OCI-LY7 (cell line): ENCODE data around the gene TBC1D8. TPM values are rescaled to one million over a fixed set of nuclear protein-coding genes. Genes with fewer than 3 reads are reported as not detected.

ENCODE experiments used
- BruUV-seq: library from RNA; stranded (reverse); fragments of 400-500 nt; replicated peaks from 2 replicates; lab custom pipeline; 2021; lab: Mats Ljungman, UMichigan
- CTCF ChIA-PET: fragments of 300-600 bp; sonication (Branson Sonifier 250); formaldehyde crosslinking; loops from one replicate; lab custom pipeline; 2022; ENCODE audit warnings: antibody characterized with exemption; ENCODE audit not compliant: unreplicated experiment; lab: Charles Lee
- POLR2A ChIA-PET: fragments of 300-600 bp; sonication (Branson Sonifier 250); formaldehyde crosslinking; loops from one replicate; lab custom pipeline; 2022; ENCODE audit warnings: antibody characterized with exemption; lab: Charles Lee
- DNase-seq: peaks from one replicate; pipeline ENCODE4 v3.0.0-alpha.2; 2015; ENCODE audit warnings: low spot score
- H2AFZ ChIP-seq: fragments of 200-600 bp; sonication (generic), shearing (Covaris generic); 2 replicates; pipeline ENCODE4 v1.6.1; 2014; ENCODE audit warnings: mild to moderate bottlenecking, antibody characterized with exemption, low read length, moderate library complexity
- H3K27ac ChIP-seq: fragments of 200-600 bp; sonication (generic); 2 replicates; pipeline ENCODE4 v1.5.1; 2014; ENCODE audit warnings: mixed run types, low read depth, mild to moderate bottlenecking, moderate library complexity, low read length, inconsistent platforms; ENCODE audit not compliant: poor library complexity, severe bottlenecking
- H3K36me3 ChIP-seq: fragments of 200-600 bp; sonication (generic); 2 replicates; pipeline ENCODE4 v1.6.1; 2014; ENCODE audit warnings: mild to moderate bottlenecking, antibody characterized with exemption, low read length, moderate library complexity, mixed read lengths; ENCODE audit not compliant: insufficient read depth
- H3K4me1 ChIP-seq: fragments of 200-600 bp; sonication (generic); 2 replicates; pipeline ENCODE4 v1.5.1; 2014; ENCODE audit warnings: mild to moderate bottlenecking, low read length; ENCODE audit not compliant: insufficient read depth, poor library complexity, severe bottlenecking
- H3K4me2 ChIP-seq: fragments of 200-600 bp; sonication (generic); 2 replicates; pipeline ENCODE4 v1.6.1; 2014; ENCODE audit warnings: mild to moderate bottlenecking, low read length
- H3K4me3 ChIP-seq: fragments of 200-600 bp; sonication (generic); 2 replicates; pipeline ENCODE4 v1.5.1; 2014; ENCODE audit warnings: mild to moderate bottlenecking, low read depth, low read length; ENCODE audit not compliant: poor library complexity, severe bottlenecking
- H3K79me2 ChIP-seq: fragments of 200-600 bp; sonication (generic); 2 replicates; pipeline ENCODE4 v1.6.1; 2016; ENCODE audit warnings: low read depth, mild to moderate bottlenecking, low read length, moderate library complexity, mixed read lengths; ENCODE audit not compliant: insufficient read depth
- H3K9me2 ChIP-seq: fragments of 200-600 bp; sonication (generic); 2 replicates; pipeline ENCODE4 v1.6.1; 2016; ENCODE audit warnings: mild to moderate bottlenecking, low read length, mixed read lengths; ENCODE audit not compliant: insufficient read depth
- H3K9me3 ChIP-seq: fragments of 200-600 bp; sonication (generic); 2 replicates; pipeline ENCODE4 v1.6.1; 2014; ENCODE audit warnings: mild to moderate bottlenecking, mixed run types, low read length, mixed read lengths
- H4K20me1 ChIP-seq: fragments of 200-600 bp; sonication (generic); 2 replicates; pipeline ENCODE4 v1.6.1; 2014; ENCODE audit warnings: mild to moderate bottlenecking, antibody characterized with exemption, low read length, moderate library complexity, mixed read lengths; ENCODE audit not compliant: insufficient read depth
- CTCF ChIP-seq: fragments of 200-600 bp; sonication (generic); conservative IDR thresholded peaks from 2 replicates; pipeline ENCODE4 v1.5.1; 2014; ENCODE audit warnings: mild to moderate bottlenecking, antibody characterized with exemption, low read length, moderate library complexity, mixed read lengths
- EZH2phosphoT487 ChIP-seq: fragments of 200-600 bp; sonication (generic); IDR thresholded peaks from 2 replicates; pipeline ENCODE4 v1.6.1; 2018; ENCODE audit warnings: low read depth, borderline replicate concordance, mild to moderate bottlenecking, mixed run types, antibody characterized with exemption, low read length, moderate library complexity, mixed read lengths
- intact Hi-C: fragments of 100-400 bp; cut with micrococcal nuclease; formaldehyde crosslinking; loops from one replicate; pipeline ENCODE4 v1.10.0; 2022; ENCODE audit not compliant: unreplicated experiment
- total RNA-seq, 2 experiments: library from RNA; depleted of rRNA in 1 of 2; stranded (reverse); fragments of >200 nt in 1 of 2; shearing (Covaris generic) in 1 of 2; gene quantifications; 2 replicates each; pipeline ENCODE4 v1.2.3, GENCODE V29; 2014 to 2022

Gene TBC1D8
- total RNA-seq, 2 experiments from 2014 or later: 0.22 to 0.49 TPM

- H3K79me2 ChIP-seq: no peaks in the 10 kb centered on the region
- no TSS peak for BruUV-seq
- no peak for TF ChIP-seq CTCF
- no peak for TF ChIP-seq EZH2phosphoT487
- H3K36me3 ChIP-seq: no peaks in the 10 kb centered on the region
- no peaks in the 10 kb centered on the region for H4K20me1 ChIP-seq
- H3K9me3 ChIP-seq: no peaks in the 10 kb centered on the region
- DNase-seq: no peak
- ChIA-PET CTCF (no interaction called here), POLR2A (interaction anchor here (0.5 to 1.0 kb wide), 2 partner anchors 15 to 53 kb away, joined by 3 read pairs; no protein-coding TSS in a partner anchor)
- H2AFZ ChIP-seq: no peak overlapping the region
- no peak overlapping the region for H3K27ac ChIP-seq
- no peak overlapping the region for H3K4me3 ChIP-seq
- no peaks in the 10 kb centered on the region for H3K9me2 ChIP-seq
- H3K4me1 ChIP-seq: no peaks in the 10 kb centered on the region
- no peak overlapping the region for H3K4me2 ChIP-seq
- intact Hi-C loops: no loop called here
These were observed 36.4 kb downstream of the TBC1D8 start for GRCh38 chr2:101114815-101115214.

GRCh38 chr2:101114268-101114783 is 36.9 kb downstream of the TBC1D8 start:
- CTCF ChIA-PET: no interaction called here
- Histone ChIP-seq H3K9me2 (no peaks in the 10 kb centered on the region), H3K4me2 (no peak overlapping the region), H3K36me3 (no peaks in the 10 kb centered on the region), H2AFZ (no peak overlapping the region), H3K9me3 (no peaks in the 10 kb centered on the region), H3K79me2 (no peaks in the 10 kb centered on the region), H3K4me1 (no peaks in the 10 kb centered on the region), H4K20me1 (no peaks in the 10 kb centered on the region), H3K27ac (no peak overlapping the region), H3K4me3 (no peak overlapping the region)
- intact Hi-C loops: no loop called here
- no TSS peak for BruUV-seq
- POLR2A ChIA-PET: interaction anchor here (0.5 to 1.0 kb wide), 2 partner anchors 16 to 52 kb away, joined by 3 read pairs; no protein-coding TSS in a partner anchor
- DNase-seq: no peak
- TF ChIP-seq CTCF: no peak
- TF ChIP-seq EZH2phosphoT487: no peak

- CTCF ChIA-PET: no interaction called here
These were observed 37.5 kb downstream of the TBC1D8 start for GRCh38 chr2:101113441-101114267.

More at GRCh38 chr2:101113441-101114267, 37.5 kb downstream of the TBC1D8 start:
- no peak overlapping the region for H3K27ac ChIP-seq
- no peaks in the 10 kb centered on the region for H4K20me1 ChIP-seq
- H3K4me2 ChIP-seq: no peak overlapping the region
- POLR2A ChIA-PET: no interaction called here
- H3K9me3 ChIP-seq: no peaks in the 10 kb centered on the region
- no peak overlapping the region for H3K4me3 ChIP-seq
- DNase-seq: no peak
- no peaks in the 10 kb centered on the region for H3K36me3 ChIP-seq
- TF ChIP-seq CTCF (no peak), EZH2phosphoT487 (no peak)
- BruUV-seq: no TSS peak
- no peaks in the 10 kb centered on the region for H3K4me1 ChIP-seq
- H3K79me2 ChIP-seq: no peaks in the 10 kb centered on the region
- no peak overlapping the region for H2AFZ ChIP-seq
- intact Hi-C loops: no loop called here
- H3K9me2 ChIP-seq: no peaks in the 10 kb centered on the region
